Breast epithelium (tissue), 3 donors: ENCODE measurements around the gene KCNMB1.

ENCODE experiments used
- POLR2A ChIP-seq: fragments of 450-650 bp; IDR thresholded peaks from one replicate; pipeline ENCODE4 v1.6.1; 2016; ENCODE audit warnings: antibody characterized with exemption, mild to moderate bottlenecking, moderate library complexity
- POLR2AphosphoS5 ChIP-seq, 3 donors: sonication (generic); formaldehyde crosslinking; IDR thresholded peaks; one replicate each; pipeline ENCODE4 v1.6.1; 2017; ENCODE audit warnings: antibody characterized with exemption in 3 of 3
- TF ChIP-seq, protein P1 (sequence below), 3 donors: fragments of 450-650 bp; IDR thresholded peaks; one replicate each; pipeline ENCODE4 v1.5.1; 2016 to 2017; ENCODE audit warnings: antibody characterized with exemption in 3 of 3, mild to moderate bottlenecking in 3 of 3, moderate library complexity in 3 of 3

DNA sequence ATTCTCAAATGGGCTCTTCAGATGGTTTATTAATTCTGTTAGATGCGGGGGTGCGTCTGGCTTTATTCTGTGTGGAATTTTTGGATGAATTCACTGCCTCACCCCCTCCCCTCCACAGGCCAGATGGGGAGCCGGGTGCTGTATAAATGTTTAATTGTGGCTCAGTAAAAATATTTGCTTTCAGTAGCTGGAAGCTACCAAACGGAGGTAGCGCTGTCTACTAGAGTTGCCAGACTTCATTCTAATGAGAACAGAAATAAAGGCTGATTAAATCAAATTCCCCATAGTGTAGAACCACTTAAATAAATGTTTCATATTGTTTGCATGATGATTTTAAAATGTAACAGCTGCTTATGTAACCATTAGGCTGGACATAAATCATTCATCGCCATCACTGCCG, 34.5 kb upstream of the KCNMB1 start:
- TF ChIP-seq, protein P1, sequence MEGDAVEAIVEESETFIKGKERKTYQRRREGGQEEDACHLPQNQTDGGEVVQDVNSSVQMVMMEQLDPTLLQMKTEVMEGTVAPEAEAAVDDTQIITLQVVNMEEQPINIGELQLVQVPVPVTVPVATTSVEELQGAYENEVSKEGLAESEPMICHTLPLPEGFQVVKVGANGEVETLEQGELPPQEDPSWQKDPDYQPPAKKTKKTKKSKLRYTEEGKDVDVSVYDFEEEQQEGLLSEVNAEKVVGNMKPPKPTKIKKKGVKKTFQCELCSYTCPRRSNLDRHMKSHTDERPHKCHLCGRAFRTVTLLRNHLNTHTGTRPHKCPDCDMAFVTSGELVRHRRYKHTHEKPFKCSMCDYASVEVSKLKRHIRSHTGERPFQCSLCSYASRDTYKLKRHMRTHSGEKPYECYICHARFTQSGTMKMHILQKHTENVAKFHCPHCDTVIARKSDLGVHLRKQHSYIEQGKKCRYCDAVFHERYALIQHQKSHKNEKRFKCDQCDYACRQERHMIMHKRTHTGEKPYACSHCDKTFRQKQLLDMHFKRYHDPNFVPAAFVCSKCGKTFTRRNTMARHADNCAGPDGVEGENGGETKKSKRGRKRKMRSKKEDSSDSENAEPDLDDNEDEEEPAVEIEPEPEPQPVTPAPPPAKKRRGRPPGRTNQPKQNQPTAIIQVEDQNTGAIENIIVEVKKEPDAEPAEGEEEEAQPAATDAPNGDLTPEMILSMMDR (IDR thresholded peaks at IDR 0.05): no peak
- TF ChIP-seq POLR2A (no peak), POLR2AphosphoS5 (IDR thresholded peaks at IDR 0.05) (no peak)
